GM12865 (cell line): ENCODE measurements around the gene RBM42.

ENCODE experiments used
- DNase-seq: peaks from one replicate; pipeline ENCODE4 v3.0.0; 2010; ENCODE audit warnings: low read depth
- H3K4me3 ChIP-seq: 2 replicates; pipeline ENCODE4 v1.5.1; 2011; ENCODE audit warnings: mild to moderate bottlenecking, low read depth, low read length, control low read depth
- TF ChIP-seq, protein P1 (sequence below): IDR thresholded peaks from 2 replicates; pipeline ENCODE4 v1.5.1; 2011; ENCODE audit warnings: low read length, control low read depth, low read depth, inconsistent platforms; ENCODE audit not compliant: insufficient read depth; ENCODE audit errors: missing control alignments

RBM42 gene

DNA sequence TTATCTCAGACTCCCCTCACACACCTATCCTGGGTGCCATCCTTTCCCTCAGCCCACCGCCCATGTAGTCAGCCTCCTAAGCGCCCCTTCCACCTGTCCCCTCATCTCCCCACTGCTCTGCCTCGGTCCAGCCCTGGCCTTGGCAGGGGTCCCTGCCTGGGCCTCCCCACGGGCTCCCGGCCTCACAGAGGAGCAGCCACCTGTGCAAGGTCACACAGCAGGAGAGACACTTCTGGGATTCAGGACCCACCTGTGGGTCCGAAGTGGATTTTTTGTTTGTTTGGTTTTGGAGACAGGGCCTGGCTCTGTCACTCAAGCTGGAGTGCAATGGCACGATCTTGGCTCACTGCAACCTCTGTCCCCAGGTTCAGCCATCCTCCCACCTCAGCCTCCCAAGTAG is 36.8 kb downstream of the RBM42 start:
- no peak for DNase-seq

GRCh38 chr19:35666251-35666913 is 37.5 kb downstream of the RBM42 start, which contains the start of gene UPK1A:
UPK1A (plus strand) TSS chr19:35666517; CDS start chr19:35666813, 296 bp downstream.
- DNase-seq = no peak
- TF ChIP-seq, protein P1, sequence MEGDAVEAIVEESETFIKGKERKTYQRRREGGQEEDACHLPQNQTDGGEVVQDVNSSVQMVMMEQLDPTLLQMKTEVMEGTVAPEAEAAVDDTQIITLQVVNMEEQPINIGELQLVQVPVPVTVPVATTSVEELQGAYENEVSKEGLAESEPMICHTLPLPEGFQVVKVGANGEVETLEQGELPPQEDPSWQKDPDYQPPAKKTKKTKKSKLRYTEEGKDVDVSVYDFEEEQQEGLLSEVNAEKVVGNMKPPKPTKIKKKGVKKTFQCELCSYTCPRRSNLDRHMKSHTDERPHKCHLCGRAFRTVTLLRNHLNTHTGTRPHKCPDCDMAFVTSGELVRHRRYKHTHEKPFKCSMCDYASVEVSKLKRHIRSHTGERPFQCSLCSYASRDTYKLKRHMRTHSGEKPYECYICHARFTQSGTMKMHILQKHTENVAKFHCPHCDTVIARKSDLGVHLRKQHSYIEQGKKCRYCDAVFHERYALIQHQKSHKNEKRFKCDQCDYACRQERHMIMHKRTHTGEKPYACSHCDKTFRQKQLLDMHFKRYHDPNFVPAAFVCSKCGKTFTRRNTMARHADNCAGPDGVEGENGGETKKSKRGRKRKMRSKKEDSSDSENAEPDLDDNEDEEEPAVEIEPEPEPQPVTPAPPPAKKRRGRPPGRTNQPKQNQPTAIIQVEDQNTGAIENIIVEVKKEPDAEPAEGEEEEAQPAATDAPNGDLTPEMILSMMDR = no peak

More for the DNA sequence above, 36.8 kb downstream of the RBM42 start:
- TF ChIP-seq, protein P1 = no peak
- H3K4me3 ChIP-seq = no peak overlapping the region

DNA sequence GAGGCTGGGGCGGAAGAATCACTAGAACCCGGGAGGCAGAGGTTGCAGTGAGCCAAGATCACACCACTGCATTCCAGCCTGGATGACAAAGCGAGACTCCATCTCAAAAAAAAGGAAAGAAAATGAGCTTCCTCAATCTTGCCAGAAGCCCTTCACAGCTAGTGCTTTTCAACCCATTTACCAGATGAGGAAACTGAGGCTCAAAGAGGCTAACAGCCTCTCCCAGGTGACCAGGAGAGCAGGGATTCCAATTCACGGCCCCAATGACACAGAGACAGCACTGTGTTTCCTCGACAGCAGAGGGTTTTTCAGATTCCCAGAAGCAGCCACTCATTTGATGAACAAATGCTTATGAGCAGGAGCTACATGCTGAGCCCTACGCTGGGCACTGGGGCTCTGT is 40.7 kb downstream of the RBM42 start:
- no peak for DNase-seq
- TF ChIP-seq, protein P1 = no peak

More at GRCh38 chr19:35666251-35666913, 37.5 kb downstream of the RBM42 start, which contains the start of gene UPK1A:
- H3K4me3 ChIP-seq = no peak within 1 kb of the TSS

DNA sequence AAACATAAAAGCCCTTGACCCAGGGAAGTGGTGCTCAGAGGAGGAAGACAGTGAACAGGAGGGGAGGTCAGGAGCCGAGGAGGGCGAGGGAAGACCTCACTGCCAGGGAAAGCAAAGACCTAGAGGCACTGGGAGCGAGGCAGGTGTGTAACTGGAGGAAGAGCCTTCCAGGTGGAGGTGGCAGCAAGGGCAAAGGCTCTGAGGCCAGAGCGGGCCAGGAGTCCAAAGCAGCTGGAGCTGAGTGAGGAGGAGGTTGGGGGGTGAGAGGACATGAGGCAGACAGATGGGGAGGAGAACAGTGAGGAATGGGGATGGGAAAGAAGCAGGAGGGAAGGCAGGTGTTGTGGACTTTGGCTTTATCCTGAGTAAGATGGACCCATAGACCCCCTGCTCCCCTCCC is 41.1 kb downstream of the RBM42 start:
- TF ChIP-seq, protein P1 = no peak
- no peak overlapping the region for H3K4me3 ChIP-seq
- no peak for DNase-seq

More for the DNA sequence above, 40.7 kb downstream of the RBM42 start:
- no peak overlapping the region for H3K4me3 ChIP-seq

GRCh38 chr19:35670686-35671085 is 41.9 kb downstream of the RBM42 start:
- TF ChIP-seq, protein P1 = no peak
- H3K4me3 ChIP-seq = no peak overlapping the region
- DNase-seq = no peak

- H3K4me3 ChIP-seq = no peak overlapping the region
- DNase-seq = no peak
- TF ChIP-seq, protein P1 = no peak
These were observed 43.0 kb downstream of the RBM42 start for GRCh38 chr19:35671818-35672217.
